SK-N-SH (cell line): Measurements from ENCODE around the gene RNGTT. TPM values are rescaled to one million over a fixed set of nuclear protein-coding genes. Genes with fewer than 3 reads are reported as not detected.

Experiments
- CTCF ChIA-PET: fragments of 300-600, 350-600 bp; formaldehyde crosslinking; extraction: SDS; loops from one replicate; lab custom pipeline; 2021; lab: Yijun Ruan, JAX
- POLR2A ChIA-PET: fragments of 350-600 bp; sonication (Branson Sonifier 250); formaldehyde crosslinking; extraction: SDS; loops from one replicate; lab custom pipeline; 2020; ENCODE audit warnings: antibody characterized with exemption, inconsistent platforms; lab: Yijun Ruan, JAX
- DNase-seq: peaks from one replicate; pipeline ENCODE4 v3.0.0; 2012
- H2AFZ ChIP-seq: fragments of 200-600 bp; sonication (generic); 2 replicates; pipeline ENCODE4 v1.8.1; 2016; ENCODE audit warnings: antibody characterized with exemption, mild to moderate bottlenecking, low read depth
- H3F3A ChIP-seq: fragments of 200-600 bp; sonication (generic); replicated peaks from 2 replicates; pipeline ENCODE3; 2016; ENCODE audit warnings: antibody characterized with exemption, mild to moderate bottlenecking; ENCODE audit not compliant: insufficient read depth
- H3K27ac ChIP-seq, 2 experiments: fragments of 200-500 bp in 1 of 2; fragments of 200-600 bp in 1 of 2; sonication (Bioruptor generic) in 1 of 2; sonication (generic), shearing (Covaris generic) in 1 of 2; 2 replicates each; pipeline versions ENCODE4 v1.5.1 to v1.6.1; 2014 to 2016; ENCODE audit warnings: low read depth in 2 of 2, inconsistent platforms in 1 of 2, low read length in 1 of 2, mild to moderate bottlenecking in 1 of 2, mixed read lengths in 1 of 2
- H3K27me3 ChIP-seq: fragments of 200-600 bp; sonication (generic), shearing (Covaris generic); 2 replicates; pipeline ENCODE4 v1.6.1; 2016; ENCODE audit warnings: mixed run types; ENCODE audit not compliant: insufficient read depth
- H3K36me3 ChIP-seq, 2 experiments: fragments of 200-500 bp in 1 of 2; fragments of 200-600 bp in 1 of 2; sonication (Bioruptor generic) in 1 of 2; sonication (generic) in 1 of 2; replicated peaks in 1 of 2; 2 replicates each; pipeline versions ENCODE3 to v1.5.1; 2014 to 2016; ENCODE audit warnings: low read length in 1 of 2, mild to moderate bottlenecking in 1 of 2; ENCODE audit not compliant: insufficient read depth in 2 of 2, control insufficient read depth in 1 of 2
- H3K4me1 ChIP-seq, 2 experiments: fragments of 200-500 bp in 1 of 2; fragments of 200-600 bp in 1 of 2; sonication (Bioruptor generic) in 1 of 2; sonication (generic), shearing (Covaris generic) in 1 of 2; 2 replicates each; pipeline versions ENCODE4 v1.5.1 to v1.6.1; 2014 to 2016; ENCODE audit warnings: low read depth in 1 of 2, low read length in 1 of 2, mixed run types in 1 of 2; ENCODE audit not compliant: insufficient read depth in 2 of 2, control insufficient read depth in 1 of 2
- H3K4me2 ChIP-seq: fragments of 200-600 bp; sonication (generic), shearing (Covaris generic); 2 replicates; pipeline ENCODE4 v1.6.1; 2017; ENCODE audit warnings: mixed run types
- H3K4me3 ChIP-seq, 2 experiments: fragments of 200-500 bp in 1 of 2; fragments of 200-600 bp in 1 of 2; sonication (Bioruptor generic) in 1 of 2; sonication (generic), shearing (Covaris generic) in 1 of 2; 2 replicates each; pipeline versions ENCODE4 v1.5.1 to v1.8.1; 2014 to 2016; ENCODE audit warnings: low read depth in 2 of 2, inconsistent platforms in 1 of 2, low read length in 1 of 2, mild to moderate bottlenecking in 1 of 2, mixed read lengths in 1 of 2, moderate library complexity in 1 of 2
- H3K79me2 ChIP-seq: fragments of 200-600 bp; sonication (generic); 2 replicates; pipeline ENCODE4 v1.8.1; 2017; ENCODE audit warnings: mild to moderate bottlenecking; ENCODE audit not compliant: insufficient read depth
- H3K9ac ChIP-seq: fragments of 200-600 bp; sonication (generic); 2 replicates; pipeline ENCODE4 v1.6.1; 2017; ENCODE audit warnings: mixed run types
- H3K9me2 ChIP-seq: fragments of 200-600 bp; sonication (generic); 2 replicates; pipeline ENCODE4 v1.6.1; 2017; ENCODE audit warnings: mixed run types
- H3K9me3 ChIP-seq: fragments of 200-600 bp; sonication (generic); 2 replicates; pipeline ENCODE4 v1.6.1; 2017; ENCODE audit warnings: mixed run types, mild to moderate bottlenecking, moderate library complexity
- H4K20me1 ChIP-seq: fragments of 200-600 bp; sonication (generic); 2 replicates; pipeline ENCODE4 v1.6.1; 2017; ENCODE audit warnings: mild to moderate bottlenecking, mixed run types; ENCODE audit not compliant: insufficient read depth
- CHD2 ChIP-seq: fragments of 150-350 bp; IDR thresholded peaks from 2 replicates; pipeline ENCODE4 v1.6.1; 2018; ENCODE audit warnings: low read length; ENCODE audit not compliant: partially characterized antibody
- FOSL2 ChIP-seq: IDR thresholded peaks from 2 replicates; pipeline ENCODE4 v1.4.0; 2012; ENCODE audit warnings: low read depth, mild to moderate bottlenecking, moderate library complexity, borderline replicate concordance
- FOXJ3 ChIP-seq: sonication (generic); formaldehyde crosslinking; IDR thresholded peaks from 2 replicates; pipeline ENCODE4 v1.5.1; 2020; ENCODE audit warnings: mild to moderate bottlenecking, missing genetic modification reagents
- FOXM1 ChIP-seq: IDR thresholded peaks from 2 replicates; pipeline ENCODE4 v1.4.0; 2012; ENCODE audit warnings: low read depth, mild to moderate bottlenecking
- GATA2 ChIP-seq: sonication (generic); formaldehyde crosslinking; IDR thresholded peaks from 2 replicates; pipeline ENCODE4 v1.5.0; 2020; ENCODE audit warnings: mild to moderate bottlenecking, missing genetic modification reagents
- MEF2A ChIP-seq: IDR thresholded peaks from 2 replicates; pipeline ENCODE4 v1.4.0; 2012; ENCODE audit warnings: low read depth, borderline replicate concordance
- MXI1 ChIP-seq: IDR thresholded peaks from 2 replicates; pipeline ENCODE4 v1.6.1; 2012; ENCODE audit warnings: mild to moderate bottlenecking, low read depth, low read length, improper control_type of control experiment
- NRF1 ChIP-seq: IDR thresholded peaks from 2 replicates; pipeline ENCODE4 v1.6.1; 2012; ENCODE audit warnings: low read depth, mild to moderate bottlenecking, low read length
- POLR2AphosphoS5 ChIP-seq: IDR thresholded peaks from 2 replicates; pipeline ENCODE4 v1.6.1; 2012; ENCODE audit warnings: low read depth, low read length
- RAD21 ChIP-seq: IDR thresholded peaks from 2 replicates; pipeline ENCODE4 v1.6.1; 2012; ENCODE audit warnings: mild to moderate bottlenecking, low read length
- RCOR1 ChIP-seq: fragments of 150-350 bp; IDR thresholded peaks from 2 replicates; pipeline ENCODE4 v1.6.1; 2017; ENCODE audit warnings: antibody characterized with exemption, low read length
- RFX5 ChIP-seq: IDR thresholded peaks from 2 replicates; pipeline ENCODE4 v1.6.1; 2012; ENCODE audit warnings: mild to moderate bottlenecking, improper control_type of control experiment, low read length
- SIN3A ChIP-seq: IDR thresholded peaks from 2 replicates; pipeline ENCODE4 v1.6.1; 2012; ENCODE audit warnings: low read depth, mild to moderate bottlenecking, low read length, moderate library complexity, borderline replicate concordance
- TAF1 ChIP-seq: IDR thresholded peaks from 2 replicates; pipeline ENCODE4 v1.6.1; 2012; ENCODE audit warnings: low read depth, mild to moderate bottlenecking, low read length, moderate library complexity, borderline replicate concordance
- TCF12 ChIP-seq: IDR thresholded peaks from 2 replicates; pipeline ENCODE4 v1.4.0; 2012
- TEAD4 ChIP-seq: IDR thresholded peaks from 2 replicates; pipeline ENCODE4 v1.4.0; 2012; ENCODE audit warnings: mild to moderate bottlenecking, borderline replicate concordance; ENCODE audit not compliant: insufficient read depth
- WGBS: methylation state at CpG from one replicate; pipeline ENCODE4 v1.1.6; 2017; ENCODE audit warnings: low lambda C conversion rate; 5-methylcytosine and 5-hydroxymethylcytosine counted together
- polyA plus RNA-seq, 3 experiments: library from polyadenylated mRNA; depleted of rRNA; stranded (reverse); fragments of >200 nt; gene quantifications; 2 replicates each; pipeline ENCODE4 v1.2.3, GENCODE V29; 2012
- TF ChIP-seq, protein P1 (sequence below): fragments of 200-600 bp; sonication (generic); IDR thresholded peaks from 2 replicates; pipeline ENCODE4 v1.6.1; 2017; ENCODE audit warnings: antibody characterized with exemption, mild to moderate bottlenecking, moderate library complexity
- TF ChIP-seq, protein P2 (sequence below): IDR thresholded peaks from 2 replicates; pipeline ENCODE4 v1.4.0; 2012; ENCODE audit warnings: low read depth, borderline replicate concordance
- TF ChIP-seq, protein P3 (sequence below): IDR thresholded peaks from 2 replicates; pipeline ENCODE4 v1.4.0; 2012; ENCODE audit warnings: low read depth, borderline replicate concordance

The RNGTT gene
- polyA plus RNA-seq, 1 of the 3 experiments (the other 2 are of a cell fraction) = 3.3 TPM

DNA sequence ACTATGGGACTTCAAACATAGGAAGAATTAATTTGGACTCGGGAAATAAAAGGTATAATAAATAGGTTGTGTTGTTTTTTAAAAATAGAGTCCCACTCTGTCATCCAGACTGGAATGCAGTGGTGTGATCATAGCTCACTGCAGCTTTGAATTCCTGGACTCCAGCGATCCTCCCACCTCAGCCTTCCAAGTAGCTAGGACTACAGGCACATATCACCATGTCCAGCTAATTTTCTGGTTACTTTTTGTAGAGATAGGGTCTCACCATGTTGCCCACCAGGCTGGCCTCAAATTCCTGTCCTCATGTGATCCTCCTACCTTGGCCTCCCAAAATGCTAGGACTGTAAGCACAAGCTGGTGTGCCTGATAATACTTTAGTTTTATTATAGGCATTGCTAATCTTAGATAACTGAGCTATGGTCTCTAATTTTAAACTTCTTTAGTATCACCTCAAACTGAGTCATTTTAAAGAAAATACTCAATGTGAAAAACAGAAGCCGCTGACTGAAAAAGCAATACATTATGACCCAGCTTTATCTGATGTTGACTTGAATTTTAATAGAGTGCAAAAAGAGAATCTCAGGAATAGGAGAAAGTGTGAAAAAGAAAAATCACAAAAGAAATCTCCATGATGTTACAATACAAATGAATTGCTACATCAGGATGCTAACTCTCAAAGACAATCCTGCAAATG, 251.0 kb downstream of the RNGTT start:
- no peak overlapping the region for H3K9ac ChIP-seq
- H4K20me1 ChIP-seq = no peaks in the 10 kb centered on the region
- no peaks in the 10 kb centered on the region for H3K9me3 ChIP-seq
- WGBS = 95% methylated on average over 3 of the region's 3 CpGs
- H3K4me3 ChIP-seq = no peak overlapping the region
- ChIA-PET CTCF (no interaction called here), POLR2A (no interaction called here)
- DNase-seq = no peak
- H3F3A ChIP-seq = no peaks in the 10 kb centered on the region
- TF ChIP-seq FOXM1 = no peak
- no peak for TF ChIP-seq CHD2
- TF ChIP-seq NRF1 = no peak
- TF ChIP-seq FOSL2 = no peak
- no peak for TF ChIP-seq TAF1
- TF ChIP-seq, protein P1, sequence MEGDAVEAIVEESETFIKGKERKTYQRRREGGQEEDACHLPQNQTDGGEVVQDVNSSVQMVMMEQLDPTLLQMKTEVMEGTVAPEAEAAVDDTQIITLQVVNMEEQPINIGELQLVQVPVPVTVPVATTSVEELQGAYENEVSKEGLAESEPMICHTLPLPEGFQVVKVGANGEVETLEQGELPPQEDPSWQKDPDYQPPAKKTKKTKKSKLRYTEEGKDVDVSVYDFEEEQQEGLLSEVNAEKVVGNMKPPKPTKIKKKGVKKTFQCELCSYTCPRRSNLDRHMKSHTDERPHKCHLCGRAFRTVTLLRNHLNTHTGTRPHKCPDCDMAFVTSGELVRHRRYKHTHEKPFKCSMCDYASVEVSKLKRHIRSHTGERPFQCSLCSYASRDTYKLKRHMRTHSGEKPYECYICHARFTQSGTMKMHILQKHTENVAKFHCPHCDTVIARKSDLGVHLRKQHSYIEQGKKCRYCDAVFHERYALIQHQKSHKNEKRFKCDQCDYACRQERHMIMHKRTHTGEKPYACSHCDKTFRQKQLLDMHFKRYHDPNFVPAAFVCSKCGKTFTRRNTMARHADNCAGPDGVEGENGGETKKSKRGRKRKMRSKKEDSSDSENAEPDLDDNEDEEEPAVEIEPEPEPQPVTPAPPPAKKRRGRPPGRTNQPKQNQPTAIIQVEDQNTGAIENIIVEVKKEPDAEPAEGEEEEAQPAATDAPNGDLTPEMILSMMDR = no peak
- TF ChIP-seq POLR2AphosphoS5 = no peak
- no peak for TF ChIP-seq RCOR1
- TF ChIP-seq SIN3A = no peak
- TF ChIP-seq RFX5 = no peak
- TF ChIP-seq, protein P2, sequence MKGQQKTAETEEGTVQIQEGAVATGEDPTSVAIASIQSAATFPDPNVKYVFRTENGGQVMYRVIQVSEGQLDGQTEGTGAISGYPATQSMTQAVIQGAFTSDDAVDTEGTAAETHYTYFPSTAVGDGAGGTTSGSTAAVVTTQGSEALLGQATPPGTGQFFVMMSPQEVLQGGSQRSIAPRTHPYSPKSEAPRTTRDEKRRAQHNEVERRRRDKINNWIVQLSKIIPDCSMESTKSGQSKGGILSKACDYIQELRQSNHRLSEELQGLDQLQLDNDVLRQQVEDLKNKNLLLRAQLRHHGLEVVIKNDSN = no peak
- no peak for TF ChIP-seq TEAD4
- TF ChIP-seq MXI1 = no peak
- TF ChIP-seq, protein P3, sequence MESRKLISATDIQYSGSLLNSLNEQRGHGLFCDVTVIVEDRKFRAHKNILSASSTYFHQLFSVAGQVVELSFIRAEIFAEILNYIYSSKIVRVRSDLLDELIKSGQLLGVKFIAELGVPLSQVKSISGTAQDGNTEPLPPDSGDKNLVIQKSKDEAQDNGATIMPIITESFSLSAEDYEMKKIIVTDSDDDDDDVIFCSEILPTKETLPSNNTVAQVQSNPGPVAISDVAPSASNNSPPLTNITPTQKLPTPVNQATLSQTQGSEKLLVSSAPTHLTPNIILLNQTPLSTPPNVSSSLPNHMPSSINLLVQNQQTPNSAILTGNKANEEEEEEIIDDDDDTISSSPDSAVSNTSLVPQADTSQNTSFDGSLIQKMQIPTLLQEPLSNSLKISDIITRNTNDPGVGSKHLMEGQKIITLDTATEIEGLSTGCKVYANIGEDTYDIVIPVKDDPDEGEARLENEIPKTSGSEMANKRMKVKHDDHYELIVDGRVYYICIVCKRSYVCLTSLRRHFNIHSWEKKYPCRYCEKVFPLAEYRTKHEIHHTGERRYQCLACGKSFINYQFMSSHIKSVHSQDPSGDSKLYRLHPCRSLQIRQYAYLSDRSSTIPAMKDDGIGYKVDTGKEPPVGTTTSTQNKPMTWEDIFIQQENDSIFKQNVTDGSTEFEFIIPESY = no peak
- TF ChIP-seq MEF2A = no peak
- TF ChIP-seq FOXJ3 (CRISPR knock-in tag) = no peak
- no peak for TF ChIP-seq TCF12
- TF ChIP-seq RAD21 = no peak
- TF ChIP-seq GATA2 (CRISPR knock-in tag) = no peak
- H2AFZ ChIP-seq = no peak overlapping the region
- no peaks in the 10 kb centered on the region for H3K4me1 ChIP-seq
- no peak overlapping the region for H3K27ac ChIP-seq
- no peaks in the 10 kb centered on the region for H3K9me2 ChIP-seq
- no peak overlapping the region for H3K4me2 ChIP-seq
- no peaks in the 10 kb centered on the region for H3K27me3 ChIP-seq
- no peaks in the 10 kb centered on the region for H3K36me3 ChIP-seq
- H3K79me2 ChIP-seq = no peaks in the 10 kb centered on the region
